ENCODE data around the gene DPP9.

DPP9 gene

DNA sequence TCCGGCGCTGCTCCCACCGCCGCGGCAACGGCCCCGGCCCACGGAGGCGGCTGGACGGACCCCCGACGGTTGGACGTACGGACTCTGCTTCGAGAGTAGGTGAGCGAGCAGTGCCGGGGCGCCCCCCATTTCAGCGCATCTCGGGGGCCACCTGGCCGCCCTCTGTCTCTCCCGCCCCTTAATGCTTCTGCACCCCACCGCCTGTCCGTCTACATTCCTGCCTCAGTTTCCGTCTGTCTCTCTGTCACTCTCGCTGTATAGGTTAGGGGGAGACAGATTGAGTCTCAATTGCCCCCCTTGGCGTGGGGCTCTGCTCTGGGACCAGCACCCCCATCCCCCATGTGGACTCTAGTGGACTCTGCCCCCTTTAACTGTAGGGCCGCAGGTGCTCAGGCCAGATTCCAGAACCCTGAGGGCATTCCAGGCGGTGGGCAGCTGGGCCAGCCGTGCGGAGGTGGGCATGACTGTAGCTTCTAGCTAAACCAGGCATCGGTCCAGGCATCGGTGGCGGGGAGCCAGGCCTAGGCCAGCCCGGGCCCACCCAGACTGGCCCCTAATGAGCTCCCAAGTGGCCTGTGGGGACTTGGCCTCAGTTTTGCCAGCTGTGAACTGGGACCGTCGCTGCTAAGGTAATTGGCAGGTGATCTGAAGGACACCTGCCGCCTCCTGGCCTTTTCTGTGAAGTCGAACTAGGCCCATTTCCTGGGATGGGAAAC, 84.0 kb downstream of the DPP9 start:
- no peak for TF ChIP-seq CTCF (IDR thresholded peaks at IDR 0.05; ENCODE audit: extremely low read depth, missing control alignments)

GRCh38 chr19:4638828-4639530, 84.7 kb downstream of the DPP9 start, which contains the start of gene TNFAIP8L1:
TSS of gene TNFAIP8L1 (plus strand) at chr19:4639516. CDS start at chr19:4651870, 12,354 bp downstream.
- peak; percentile 100 for DNase-seq (ENCODE audit: low spot score)
- TF ChIP-seq CTCF (IDR thresholded peaks at IDR 0.05; ENCODE audit: extremely low read depth, missing control alignments) = no peak

More for the DNA sequence above, 84.0 kb downstream of the DPP9 start:
- no peak for DNase-seq (ENCODE audit: low spot score)

GRCh38 chr19:4638317-4638716, 85.3 kb downstream of the DPP9 start:
- no peak for TF ChIP-seq CTCF (IDR thresholded peaks at IDR 0.05; ENCODE audit: extremely low read depth, missing control alignments)
- DNase-seq (ENCODE audit: low spot score) = no peak

GRCh38 chr19:4636761-4637160, 86.9 kb downstream of the DPP9 start:
- DNase-seq (ENCODE audit: low spot score) = no peak
- no peak for TF ChIP-seq CTCF (IDR thresholded peaks at IDR 0.05; ENCODE audit: extremely low read depth, missing control alignments)

DNA sequence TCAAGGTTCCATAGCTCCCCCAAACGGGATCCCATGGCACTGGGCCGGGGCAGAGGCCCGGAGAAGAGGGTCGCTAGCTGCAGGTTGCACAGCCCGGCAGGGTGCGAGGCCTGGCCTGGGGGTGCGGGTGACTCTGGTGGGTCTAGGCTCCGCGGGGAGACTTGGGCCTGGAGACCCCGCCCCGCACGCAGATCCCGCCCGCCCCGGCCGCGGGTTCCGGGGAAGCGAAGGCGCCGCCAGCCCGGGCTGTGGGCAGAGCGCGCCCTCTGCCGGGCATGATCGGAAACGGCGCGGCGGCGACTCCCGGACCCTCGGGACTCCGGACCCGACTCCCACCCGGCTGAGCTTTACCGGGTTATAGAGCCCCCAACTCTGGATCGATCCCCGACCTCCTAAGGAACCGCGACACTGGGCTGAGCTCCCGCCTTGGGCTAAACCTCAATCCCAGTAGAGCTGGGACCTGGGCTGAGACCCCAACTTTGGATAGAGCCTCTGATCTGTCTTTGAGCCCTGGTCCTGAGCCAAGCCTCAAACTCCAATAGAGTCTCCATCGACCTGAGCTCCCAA, 87.4 kb downstream of the DPP9 start:
- peak; percentile 88 for TF ChIP-seq CTCF (IDR thresholded peaks at IDR 0.05; ENCODE audit: extremely low read depth, missing control alignments)
- DNase-seq (ENCODE audit: low spot score) = peak; percentile 85

DNA sequence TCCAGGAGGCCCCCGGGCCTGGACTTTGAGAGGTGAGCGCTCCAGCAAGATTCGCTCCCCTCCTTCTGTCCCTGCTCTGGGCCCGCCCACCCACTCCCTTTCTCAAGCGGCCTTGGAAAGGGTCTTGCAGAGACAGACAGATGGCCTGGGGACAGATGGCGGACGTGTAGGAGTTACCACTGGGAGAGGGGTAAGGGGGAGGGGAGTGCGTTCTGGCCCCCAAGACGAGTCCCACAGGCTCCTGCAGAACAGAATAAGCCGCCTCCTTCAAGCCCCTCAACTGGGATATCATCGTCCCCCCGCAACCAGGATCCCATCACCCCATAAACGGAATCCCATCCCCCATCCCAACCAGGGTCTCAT, 87.9 kb downstream of the DPP9 start:
- TF ChIP-seq CTCF (IDR thresholded peaks at IDR 0.05; ENCODE audit: extremely low read depth, missing control alignments) = no peak
- DNase-seq (ENCODE audit: low spot score) = no peak

Measured in GM20000 (cell line).